ENCODE data around the gene CDHR5.
"Not testable (repeated sequence)": the region's sequence is repeated elsewhere in the genome, so short reads cannot be mapped to it uniquely, and the experiment has no call there.

The CDHR5 gene

GRCh38 chr11:624705-625635 is at the start of gene CDHR5:
CDHR5 (minus strand) TSS chr11:624955; CDS start chr11:624902, 53 bp downstream.
- no peak for DNase-seq

- no peak for DNase-seq
Observed at GRCh38 chr11:674406-674805, 49.7 kb upstream of the CDHR5 start.

GRCh38 chr11:673866-674265 is 49.1 kb upstream of the CDHR5 start:
- no peak for DNase-seq

GRCh38 chr11:665704-666281 is 41.0 kb upstream of the CDHR5 start:
- DNase-seq: no peak

DNA sequence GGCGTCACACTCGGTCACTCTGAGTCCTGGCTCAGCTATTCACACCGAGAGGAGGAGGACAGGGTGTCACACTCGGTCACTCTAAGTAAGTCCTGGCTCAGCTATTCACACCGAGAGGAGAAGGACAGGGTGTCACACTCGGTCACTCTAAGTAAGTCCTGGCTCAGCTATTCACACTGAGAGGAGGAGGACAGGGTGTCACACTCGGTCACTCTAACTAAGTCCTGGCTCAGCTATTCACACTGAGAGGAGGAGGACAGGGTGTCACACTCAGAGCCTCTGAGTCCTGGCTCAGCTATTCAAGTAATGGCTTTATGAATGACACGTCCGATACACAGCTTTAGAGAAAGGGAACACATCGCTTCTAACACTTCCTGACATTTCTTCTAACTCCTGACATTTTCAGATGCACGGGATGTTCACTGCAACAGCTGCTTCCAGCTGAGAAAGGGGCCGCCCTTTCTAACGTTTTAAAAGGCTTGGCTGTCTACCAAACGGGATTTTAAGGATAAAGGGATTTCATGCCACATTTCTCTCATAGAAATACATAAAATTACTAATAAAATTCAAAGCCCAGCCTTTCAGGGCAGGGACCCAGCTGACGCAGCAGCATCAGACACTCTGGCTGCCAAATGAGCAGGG is 40.4 kb upstream of the CDHR5 start:
- no peak for DNase-seq

- no peak for DNase-seq
Observed at GRCh38 chr11:662689-663274, 38.0 kb upstream of the CDHR5 start.

DNA sequence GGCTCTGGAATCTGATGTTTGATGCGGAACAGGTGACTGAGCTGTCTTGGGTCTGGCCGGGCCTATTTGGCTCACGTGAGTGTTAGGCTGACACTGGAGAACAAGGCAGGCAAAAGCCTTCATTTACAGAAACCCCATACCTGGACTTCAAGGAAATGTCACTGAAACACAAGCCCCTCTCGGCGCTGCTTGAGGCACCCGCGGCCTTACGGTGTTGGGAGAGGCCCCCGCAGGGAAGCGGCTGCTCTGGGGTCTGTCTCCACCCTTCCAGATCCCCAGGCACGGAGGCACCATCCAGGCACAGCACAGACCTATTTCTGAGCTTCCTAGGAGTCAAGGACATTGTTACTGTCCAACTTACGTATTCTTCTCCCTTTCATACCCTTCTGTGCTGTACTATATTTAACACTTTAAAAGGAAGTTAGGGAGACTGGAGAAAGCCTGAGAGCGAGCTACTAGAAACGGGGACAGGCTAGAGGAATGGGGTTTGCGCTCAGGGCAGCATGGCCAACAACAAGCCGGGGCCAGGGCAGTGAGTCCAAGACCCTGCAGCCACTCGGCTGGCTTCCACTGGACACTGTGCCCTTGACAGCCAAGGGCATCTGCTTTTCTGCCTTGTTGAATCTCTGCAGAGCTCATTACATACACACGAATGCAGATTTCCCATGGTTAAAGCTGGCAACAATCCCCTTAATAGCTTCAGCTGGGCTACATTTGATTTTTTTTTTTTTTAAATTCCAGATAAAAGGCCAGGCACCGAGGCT is 36.1 kb upstream of the CDHR5 start:
- no peak for DNase-seq

DNA sequence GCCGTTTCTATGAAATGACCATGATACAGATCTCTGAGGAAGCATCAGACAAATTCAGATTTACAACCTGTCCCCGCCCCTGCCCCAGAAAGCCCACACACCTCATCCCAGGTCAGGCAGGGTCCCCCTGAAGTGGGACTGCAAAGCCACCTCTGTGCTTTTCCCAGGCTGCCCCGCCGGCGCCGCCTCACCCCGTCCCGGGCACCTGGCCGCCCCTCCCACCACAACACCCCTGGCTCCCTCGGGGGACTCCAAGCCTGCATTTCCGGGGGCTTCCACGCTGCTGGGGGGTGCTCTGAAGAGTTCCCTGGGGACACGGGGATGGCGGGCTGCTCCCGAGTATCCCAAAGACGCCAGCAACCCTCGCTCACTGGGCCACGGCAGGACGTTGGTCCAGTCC is 35.5 kb upstream of the CDHR5 start:
- no peak for DNase-seq

GRCh38 chr11:659532-660085 is 34.9 kb upstream of the CDHR5 start:
- DNase-seq: no peak

GRCh38 chr11:657691-658126 is 33.0 kb upstream of the CDHR5 start:
- DNase-seq: no peak

GRCh38 chr11:656866-657265 is 32.1 kb upstream of the CDHR5 start:
- no peak for DNase-seq

DNA sequence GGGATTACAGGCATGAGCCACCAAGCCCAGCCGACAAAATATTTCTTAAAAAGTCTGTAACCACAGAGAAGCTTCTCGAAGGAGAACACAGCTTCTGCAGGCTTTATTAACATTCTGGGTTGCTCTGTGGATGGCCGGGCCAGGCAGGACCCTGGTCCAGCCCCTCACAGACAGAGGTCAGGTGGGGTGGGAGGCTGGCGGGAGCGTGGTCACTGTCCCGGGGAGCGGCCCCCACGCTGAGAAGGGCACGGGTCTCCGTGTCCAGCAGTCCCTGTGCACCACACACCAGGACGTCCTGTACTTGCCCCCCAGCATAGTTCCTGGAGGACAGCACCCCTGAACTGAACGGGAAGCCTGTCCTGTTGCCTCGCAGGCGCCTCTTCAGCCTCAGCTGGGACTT is 31.7 kb upstream of the CDHR5 start:
- no peak for DNase-seq

DNA sequence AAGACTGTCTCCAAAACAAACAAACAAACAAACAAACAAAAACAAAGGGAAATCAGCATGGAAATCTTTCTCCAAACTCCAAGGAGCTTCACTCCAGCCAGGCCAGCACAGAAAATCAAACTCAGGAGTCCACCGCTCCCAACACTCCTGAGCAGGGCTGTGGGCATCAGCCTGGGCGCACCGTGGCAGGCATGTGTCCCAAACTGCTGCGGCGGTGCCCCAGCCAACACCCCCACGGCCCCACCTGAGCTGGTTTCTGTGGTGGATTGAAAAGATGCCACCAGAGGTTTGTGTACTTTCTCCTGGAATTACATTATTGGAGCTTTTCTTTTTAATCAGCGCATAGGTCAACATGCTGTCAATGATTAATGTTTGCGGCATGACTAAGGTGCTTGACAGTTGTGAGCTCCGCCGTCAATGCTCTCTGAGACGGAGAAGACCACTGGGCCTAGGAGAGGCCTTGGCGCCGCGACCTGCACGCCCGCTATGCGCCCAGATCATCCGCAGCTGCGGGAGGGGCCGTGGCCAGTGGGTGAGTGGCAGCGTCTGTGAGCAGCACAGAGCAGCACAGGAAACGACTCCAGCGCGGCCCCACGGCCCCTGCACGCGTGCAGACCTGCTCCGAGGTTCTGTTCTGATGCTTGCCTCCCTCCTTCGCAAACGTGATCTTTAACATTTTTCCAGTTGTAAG is 30.4 kb upstream of the CDHR5 start:
- DNase-seq: no peak

DNA sequence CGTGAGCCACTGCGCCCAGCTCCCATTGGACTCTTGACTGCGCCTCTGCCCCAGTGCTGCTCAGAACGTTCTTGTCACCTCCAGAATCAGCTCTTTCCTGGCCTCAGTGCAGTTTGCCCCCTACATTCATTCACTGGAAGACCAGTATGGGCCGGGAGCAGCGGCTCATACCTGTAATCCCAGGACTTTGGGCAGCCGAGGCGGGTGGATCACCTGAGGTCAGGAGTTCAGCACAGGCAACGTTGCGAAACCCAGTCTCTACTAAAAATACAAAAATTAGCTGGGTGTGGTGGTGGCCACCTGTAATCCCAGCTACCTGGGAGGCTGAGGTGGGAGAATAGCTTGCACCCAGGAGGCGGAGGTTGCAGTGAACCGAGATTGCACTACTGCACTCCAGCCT is 29.7 kb upstream of the CDHR5 start:
- not testable (repeated sequence) for DNase-seq

DNA sequence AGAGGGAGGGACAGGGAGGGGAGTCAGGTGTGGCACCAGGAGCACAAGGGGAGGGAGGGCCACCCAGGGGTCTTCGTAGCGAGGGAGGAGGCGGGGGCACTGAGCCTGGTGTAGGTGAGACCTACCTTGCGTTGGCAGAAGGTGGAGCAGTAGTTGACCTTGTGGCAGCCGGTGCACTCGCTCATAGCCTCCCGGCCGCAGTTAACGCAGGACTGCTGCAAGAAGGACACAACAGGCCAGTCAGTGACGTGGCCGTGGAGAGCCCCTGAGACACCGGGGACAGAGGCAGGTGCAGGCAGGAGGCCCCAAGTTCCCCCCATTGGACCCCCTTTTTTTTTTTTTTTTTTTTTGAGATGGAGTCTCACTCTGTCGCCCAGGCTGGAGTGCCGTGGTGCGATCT is 29.1 kb upstream of the CDHR5 start:
- DNase-seq: no peak

- not testable (repeated sequence) for DNase-seq
Observed at GRCh38 chr11:653136-653535, 28.4 kb upstream of the CDHR5 start.

DNA sequence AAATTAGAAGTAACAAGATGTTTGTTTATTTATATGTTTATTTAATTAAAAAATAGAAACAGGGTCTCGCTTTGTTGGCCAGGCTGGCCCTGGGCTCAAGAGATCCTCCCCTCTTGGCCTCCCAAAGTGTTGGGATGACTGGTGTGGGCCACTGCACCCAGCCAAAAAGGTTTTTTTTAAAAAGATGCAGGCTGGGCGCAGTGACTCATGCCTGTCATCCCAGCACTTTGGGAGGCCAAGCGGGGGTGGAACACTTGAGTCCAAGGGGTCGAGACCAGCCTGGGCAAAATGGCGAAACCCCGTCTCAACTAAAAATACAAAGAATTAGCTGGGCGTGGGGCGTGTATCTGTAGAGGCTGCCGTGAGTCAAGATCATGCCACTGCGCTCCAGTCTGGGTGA is 25.7 kb upstream of the CDHR5 start:
- no peak for DNase-seq

GRCh38 chr11:647672-648158 is 23.0 kb upstream of the CDHR5 start:
- not testable (repeated sequence) for DNase-seq

DNA sequence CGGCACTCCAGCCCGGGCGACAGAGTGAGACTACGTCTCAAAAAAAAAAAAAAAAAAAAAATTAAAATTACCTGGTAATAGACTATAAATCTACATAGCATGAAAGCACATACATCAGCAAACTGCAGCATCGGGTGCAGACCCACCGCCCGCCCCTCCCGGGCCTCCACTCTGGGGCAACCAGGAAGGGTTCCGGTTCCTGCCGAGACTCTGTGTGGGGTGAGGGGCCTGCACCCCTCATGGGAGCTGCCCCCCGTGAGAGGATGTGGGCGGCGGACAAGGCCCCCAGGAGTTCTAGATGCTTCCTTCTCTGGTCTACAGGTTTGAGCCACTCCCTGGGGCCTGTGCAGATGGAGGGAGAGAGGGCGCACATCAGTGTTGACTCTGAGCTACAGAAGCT is 21.5 kb upstream of the CDHR5 start:
- no peak for DNase-seq

GRCh38 chr11:645536-645935 is 20.8 kb upstream of the CDHR5 start:
- DNase-seq: no peak
